Measurements from ENCODE around the gene CCR5AS.
"Not testable (repeated sequence)": the region's sequence is repeated elsewhere in the genome, so short reads cannot be mapped to it uniquely, and the experiment has no call there.

The CCR5AS gene

DNA sequence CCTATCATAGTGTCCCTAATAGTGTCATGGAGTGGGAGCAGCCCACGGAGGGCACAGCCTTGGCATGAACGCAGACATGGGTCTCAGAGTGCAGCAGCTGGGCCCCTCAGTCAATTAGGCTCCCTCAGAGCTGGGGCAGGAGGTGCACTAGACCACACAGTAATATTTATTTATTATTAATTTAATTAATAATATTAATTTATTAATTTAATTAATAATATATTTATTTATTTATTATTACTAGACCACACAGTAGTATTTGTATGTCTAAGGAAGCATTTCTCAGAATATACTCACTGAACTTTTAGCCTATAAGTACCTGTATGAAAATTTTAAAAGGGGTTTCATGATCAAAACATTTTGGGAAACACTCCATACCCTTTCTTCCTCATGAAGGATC lies 5.3 kb downstream of the CCR5AS start:
- DNase-seq: no peak

DNA sequence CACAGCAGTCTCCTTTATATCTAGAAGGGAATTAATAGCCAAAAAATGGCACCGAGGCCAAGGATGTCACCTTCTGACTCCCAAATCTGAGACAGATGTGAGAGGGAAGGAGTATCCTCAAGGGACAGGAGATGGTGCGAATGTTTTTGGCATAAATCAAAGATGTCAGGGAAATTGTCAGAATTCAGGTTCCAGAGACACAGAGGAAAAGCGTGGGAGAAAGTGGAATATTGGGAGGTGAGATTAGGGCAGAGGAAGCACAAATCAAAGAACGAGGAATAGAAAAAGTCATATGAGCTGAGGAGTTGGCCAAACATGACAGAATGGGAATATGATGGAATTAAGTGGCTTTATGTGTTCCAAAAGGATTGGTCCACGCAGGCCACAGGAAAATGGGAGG lies 6.0 kb downstream of the CCR5AS start:
- no peak for DNase-seq

DNA sequence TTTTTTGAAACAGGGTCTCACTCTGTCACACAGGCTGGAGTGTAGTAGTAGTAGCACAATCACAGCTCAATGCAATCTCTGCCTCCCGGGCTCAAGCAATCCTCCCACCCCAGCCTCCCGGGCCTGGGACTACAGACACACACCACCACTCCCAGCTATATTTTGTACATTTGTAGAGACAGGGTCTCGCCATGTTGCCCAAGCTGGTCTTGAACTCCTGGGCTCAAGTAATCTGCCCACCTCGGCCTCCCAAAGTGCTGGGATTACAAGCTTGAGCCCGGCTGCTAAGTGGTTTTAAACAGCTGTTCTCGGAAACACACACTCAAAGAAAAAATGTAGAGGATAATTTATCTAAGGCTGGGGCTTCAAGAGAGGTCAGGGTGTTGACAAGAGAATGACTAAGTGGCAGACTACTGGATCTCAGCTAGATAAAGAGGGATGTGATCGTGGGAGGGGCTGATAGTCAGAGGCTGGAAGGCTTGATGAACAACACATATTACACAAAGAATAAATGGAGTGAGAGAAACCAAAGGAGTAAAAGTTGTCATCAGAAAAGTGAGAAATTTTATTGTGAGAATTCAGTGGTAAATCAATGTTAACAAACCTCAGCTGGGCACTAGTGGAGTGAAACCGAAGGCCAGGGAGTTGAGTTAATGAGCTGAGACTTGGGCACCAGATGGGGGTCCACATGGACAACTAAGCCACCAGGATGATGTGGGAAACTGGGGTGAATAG lies 6.7 kb downstream of the CCR5AS start:
- no peak for DNase-seq

DNA sequence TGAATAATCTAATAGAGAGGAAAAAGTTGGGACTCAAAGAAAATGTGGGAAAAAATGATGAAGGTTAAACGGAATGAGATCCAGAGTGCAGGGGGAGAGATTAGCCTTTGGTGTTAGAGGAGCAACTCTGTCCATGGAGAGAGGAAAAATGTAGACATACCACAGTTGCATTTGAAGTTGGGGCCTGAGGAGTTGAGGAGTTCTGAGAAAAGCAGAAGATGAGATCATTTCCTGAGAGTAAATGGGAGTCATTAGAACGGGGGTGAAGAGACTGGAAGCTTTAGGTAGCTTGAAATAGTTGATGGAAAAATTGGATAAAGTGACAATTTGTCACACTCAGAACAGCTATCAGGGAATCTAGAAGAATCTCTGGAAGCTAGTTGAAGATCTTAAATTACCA lies 7.3 kb downstream of the CCR5AS start:
- no peak for DNase-seq

DNA sequence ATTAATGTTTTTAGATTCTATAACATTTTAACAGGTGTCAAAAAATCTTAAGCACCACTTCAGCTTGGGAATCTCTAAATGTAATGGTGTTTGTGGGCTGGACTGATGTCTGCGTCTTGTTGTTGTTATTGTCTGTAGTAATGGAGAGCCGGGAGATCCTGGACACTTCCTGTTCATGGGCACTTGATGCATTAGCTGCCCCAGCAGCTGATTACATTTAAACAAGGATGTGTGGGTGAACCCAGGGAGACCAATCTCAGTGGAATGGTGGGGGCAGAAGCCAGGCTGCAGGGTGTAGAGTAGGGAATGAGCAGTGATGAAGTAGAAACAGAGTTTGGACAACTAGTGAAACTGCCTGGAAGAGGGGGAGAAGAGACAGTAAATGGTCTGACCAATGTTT lies 7.8 kb downstream of the CCR5AS start:
- DNase-seq: no peak

DNA sequence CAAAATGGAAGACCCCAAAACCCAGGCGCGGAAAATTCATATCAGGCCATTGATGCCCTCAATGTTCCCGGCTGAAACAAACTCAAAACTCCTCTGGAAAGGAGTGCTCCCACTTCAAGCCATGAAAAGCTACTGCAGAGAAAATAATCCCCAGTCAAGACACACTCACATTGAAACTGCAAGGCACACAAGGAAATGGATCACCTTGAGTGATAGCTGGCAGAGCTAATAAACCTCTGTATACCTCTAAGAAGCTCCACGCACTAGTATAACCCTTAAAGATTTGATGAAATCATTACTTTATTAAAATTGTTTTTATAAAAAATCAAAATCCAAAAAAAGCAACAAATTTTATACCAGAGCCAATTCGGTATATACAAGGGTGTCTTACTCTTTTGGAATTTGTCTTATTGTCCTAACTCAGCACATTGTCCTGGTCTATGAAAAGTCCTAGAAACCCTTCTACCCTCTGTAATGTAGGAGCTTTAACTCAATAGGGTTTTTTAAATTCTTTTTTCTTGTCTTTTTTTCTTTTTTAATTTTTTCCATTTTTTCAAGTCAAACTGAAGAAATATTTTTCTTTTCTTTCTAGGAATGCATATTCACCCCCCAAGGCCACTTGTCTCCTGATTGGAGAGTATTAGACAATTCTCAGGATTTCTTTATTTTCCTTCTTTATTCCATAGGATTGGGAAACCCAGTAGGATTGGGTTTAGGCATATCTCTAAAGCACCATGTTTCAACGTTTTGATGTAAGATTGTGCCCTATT lies 8.5 kb downstream of the CCR5AS start:
- no peak for DNase-seq

DNA sequence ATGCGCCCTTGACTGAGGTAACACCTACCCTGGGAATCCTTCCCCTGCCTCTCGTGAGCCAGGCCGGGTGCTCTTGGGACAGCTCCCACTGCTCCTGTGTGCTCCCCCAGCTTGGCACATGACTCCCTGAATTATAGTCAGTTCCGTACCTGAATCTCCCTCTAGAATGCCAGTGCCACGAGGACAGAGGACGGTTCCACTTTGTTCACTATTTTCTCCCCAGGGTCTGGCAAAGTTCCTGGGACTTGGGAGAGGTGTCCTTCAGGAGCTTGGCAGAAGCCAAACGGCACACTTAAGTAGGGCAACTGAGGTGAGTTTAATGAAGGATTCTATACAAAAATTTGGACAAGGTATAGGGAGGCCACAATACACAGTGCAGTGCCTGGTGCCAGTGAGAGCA lies 9.8 kb downstream of the CCR5AS start:
- no peak for DNase-seq

DNA sequence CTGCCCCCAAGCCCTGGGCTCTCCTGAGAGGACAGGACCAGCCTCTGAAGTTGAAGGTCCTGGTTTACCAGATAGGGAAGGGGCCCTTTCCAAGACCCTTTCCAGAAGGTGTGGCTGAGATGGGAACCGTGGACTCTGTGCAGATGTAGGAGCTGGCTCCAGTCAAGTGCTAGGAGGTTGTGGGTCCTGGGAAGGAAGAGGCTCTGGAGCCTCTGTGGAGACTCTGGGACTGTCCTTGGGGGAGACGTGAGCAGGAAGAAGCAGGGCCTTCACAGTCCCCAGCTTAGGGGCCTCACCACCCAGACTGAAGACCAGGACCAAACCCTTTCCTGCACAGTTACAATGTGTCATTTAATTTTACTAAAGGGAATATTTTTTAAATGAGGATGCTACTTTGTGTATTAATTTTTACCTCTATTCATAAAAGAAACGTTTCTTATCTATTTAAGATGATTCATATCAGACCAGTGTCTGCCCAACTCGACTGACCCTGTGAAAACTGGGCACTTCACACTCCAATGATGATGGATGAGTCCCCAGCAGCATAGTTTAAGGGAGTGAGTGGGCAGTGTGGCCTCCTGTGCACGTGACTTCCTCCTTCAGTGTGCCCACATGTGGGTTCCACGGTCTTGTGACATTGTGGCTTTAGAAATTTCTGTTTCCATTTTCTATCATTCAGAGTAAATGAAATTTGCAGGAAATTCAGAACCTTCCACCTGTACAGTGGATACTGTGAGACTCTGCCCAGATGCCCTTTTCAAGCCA lies 10.9 kb downstream of the CCR5AS start:
- DNase-seq: no peak

DNA sequence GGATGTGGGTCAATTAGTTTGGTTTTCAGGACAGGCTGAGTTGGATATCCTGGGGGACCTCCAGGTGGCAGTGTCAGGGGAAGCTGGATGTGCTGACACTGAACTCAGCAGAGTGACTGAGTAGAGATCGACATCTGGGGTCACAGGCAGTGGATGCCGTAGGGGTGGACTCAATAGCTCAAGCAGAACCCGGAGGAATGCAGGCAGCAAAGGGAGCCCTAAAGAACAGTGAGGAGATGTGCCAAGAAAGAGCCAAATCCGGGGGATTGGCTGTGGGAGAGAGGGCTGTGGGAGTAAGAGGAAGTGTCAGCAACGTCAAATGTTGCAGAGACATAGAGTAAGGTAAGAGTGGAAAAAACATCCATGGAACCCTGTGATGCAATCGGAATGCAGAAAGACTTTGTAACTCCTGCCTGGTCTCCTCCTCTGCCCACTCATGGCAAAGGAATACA lies 11.6 kb downstream of the CCR5AS start:
- DNase-seq: no peak

DNA sequence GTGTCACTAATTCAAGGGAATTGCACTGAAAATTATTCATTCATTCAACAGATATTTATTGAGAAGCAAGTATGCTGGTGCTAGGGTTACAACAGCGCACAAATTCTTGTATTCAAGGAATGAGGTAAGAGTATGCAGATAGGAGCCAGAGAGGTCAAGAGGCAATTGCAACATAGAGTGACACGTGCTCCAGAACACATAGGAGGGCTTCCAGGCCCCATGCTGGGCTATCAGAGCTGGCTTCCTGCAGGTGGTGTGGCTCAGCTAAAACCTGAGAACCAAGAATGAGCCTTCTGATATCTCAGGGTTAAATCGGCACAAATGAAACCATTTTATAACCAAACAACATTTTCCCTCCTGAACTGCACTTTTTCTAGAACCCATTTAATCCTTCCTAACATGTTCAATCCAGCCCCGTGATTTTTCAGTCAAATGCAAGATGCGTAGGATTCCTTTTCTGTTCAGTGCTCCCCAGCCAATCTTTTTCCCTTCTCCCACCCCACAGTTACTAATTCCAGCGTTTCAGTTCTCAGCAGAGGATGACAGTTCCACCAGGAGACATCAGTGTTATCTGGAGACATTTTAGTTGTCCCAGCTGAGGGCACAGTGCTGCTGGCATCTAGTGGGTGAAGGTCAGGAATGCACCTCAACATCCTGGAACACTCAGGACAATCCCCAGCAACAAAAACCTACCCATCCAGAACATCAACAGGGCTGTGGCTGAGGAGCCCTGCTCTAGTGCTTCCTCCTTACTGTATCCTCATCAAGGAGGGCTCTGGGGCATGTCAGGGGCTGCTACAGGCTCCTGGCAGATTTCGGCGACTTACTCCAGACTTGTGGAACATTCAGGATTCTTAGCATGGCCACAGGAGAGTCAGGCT lies 13.1 kb downstream of the CCR5AS start:
- DNase-seq: no peak

DNA sequence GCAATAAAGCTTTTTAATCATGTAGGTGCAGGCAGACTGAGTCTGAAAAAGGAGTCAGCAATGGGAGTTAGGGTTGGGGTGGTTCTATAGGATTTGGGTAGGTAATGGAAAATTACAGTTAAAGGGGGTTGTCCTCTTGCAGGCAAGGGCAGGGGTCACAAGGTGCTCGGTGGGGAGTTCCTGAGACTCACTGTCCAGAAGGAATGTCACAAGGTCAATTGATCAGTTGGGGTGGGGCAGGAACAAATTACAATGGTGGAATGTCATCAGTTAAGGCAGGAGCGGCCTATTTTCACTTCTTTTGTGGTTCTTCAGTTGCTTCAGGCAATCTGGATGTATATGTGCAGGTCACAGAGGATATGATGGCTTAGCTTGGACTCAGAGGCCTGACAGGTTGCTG lies 13.9 kb downstream of the CCR5AS start:
- no peak for DNase-seq

DNA sequence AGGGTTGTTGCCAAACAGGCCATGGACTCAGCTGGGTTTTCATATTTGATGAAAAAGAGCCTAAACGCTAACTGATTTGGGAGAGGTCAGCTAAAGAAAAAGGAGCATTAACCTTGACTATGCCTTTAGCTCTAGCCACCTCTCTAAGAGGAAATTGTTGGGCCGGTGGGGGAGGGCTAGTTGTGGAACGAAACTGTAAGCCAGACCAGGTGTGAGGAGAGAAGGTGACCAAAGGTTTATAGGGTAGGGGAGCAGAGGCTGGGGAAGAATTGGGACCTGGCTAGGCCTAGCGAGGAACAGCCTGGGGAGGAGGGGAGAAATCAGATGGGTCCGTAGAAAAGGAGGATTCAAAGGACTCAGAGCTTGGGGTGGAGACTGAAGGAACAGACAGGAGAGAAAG lies 15.3 kb downstream of the CCR5AS start:
- not testable (repeated sequence) for DNase-seq

DNA sequence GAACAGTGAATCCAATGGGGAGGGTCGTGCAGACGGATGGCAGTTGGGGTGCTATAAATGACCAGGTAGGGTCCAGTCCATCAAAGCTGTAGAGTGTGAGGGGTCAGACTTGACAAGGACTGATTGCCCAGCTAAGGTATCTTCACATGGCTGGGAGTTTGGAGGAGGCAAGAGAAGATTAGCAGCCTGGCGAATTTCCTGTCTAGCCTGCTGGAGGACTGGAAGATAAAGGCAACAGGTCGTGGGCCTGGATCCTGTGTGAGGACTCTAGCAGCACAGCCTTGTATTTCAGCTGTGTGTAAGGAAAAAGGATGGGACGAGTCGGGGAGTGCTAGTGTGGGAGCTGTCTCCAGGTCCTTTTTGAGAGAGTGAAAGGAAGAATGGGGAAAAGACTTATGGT lies 17.6 kb downstream of the CCR5AS start:
- DNase-seq: no peak

DNA sequence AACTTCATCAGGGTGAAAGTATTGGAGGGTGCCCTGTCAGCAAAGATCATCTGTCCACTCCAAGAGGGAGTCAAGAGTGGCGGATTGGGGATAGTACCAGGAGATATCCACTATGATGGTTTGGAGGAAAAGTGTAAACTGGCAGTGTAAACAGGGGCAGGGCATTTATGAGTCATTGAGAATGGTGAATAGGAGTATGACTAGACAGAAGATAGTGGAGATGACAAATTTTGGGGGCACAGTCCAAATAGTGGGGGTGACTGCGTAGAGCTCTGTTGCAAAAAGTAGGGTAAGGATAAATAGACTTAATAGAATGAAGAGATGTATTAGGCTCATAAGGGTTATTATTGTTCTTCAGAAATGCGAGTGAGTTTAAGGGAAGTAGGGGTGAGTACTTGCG lies 18.0 kb downstream of the CCR5AS start:
- DNase-seq: not testable (repeated sequence)

DNA sequence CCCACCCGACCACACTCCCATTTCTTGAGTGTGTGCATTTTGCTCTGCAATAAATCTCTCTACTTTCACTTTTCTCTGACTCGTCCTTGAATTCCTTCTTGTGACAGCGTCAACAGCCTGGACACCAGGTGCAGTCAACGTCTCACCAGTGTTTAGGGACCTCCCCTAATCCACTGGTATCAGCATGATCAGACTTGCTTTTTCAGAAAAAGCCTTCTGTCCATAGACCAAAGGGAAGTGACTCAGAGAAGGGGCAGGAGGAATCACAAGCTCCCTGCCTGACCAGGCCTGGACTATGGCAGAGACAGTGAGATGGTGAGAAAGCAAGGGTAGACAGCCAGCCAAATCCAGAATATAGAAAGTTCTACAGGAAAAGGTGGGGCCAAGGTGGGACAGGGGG lies 20.7 kb downstream of the CCR5AS start:
- no peak for DNase-seq

DNA sequence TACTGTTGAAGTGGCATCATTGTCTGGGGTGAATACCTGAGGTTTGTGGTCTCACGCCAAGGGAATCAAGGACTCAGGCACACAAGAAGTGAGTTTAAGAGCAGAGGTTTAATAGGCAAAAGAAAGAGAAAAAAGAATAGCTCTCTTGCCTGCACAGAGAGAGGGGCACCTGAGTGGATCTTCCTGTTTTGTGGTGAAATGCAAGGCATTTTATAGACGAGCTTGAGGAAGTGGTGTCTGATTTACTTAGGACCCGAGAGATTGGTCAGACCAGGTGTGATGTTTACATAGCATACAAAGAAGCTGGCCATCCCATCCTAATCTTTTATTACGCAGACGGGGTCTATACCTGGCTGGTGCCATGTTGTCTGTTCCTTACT lies 22.9 kb downstream of the CCR5AS start:
- no peak for DNase-seq

DNA sequence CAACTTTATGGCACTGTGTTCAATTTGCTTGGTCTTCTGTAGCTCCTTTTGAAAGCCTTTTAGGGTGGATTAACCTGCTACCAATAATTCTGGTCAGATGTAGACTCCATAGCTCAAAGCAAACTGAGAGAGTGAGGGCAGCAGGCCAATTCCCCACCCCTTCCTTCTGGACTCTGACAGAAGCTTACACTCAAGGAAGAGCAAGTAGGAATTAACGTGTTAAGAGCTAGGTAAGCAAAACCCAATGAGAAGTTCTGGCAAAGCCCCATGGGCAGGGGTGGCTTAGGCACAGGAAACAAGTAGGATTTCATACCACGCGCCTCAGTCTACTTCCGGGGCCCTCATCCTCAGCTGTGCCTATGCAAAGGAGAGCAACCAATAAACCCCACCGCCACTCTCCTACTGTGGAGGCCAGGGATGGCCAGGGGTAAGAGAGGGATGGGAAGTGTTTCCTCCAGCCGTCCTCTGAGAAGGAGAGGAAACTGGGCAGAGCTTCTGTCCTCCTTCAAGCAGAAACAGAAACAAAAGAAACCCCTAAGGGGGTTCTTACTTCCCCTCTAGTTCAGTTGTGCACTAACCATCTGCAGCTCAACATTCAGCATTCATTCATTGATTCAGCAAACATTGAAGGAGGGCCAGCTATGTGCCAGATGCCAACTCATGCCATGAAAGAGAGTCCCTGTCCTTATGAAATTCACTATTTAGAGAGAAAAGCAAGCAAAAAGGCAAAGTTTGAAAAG lies 23.5 kb downstream of the CCR5AS start:
- DNase-seq: no peak

DNA sequence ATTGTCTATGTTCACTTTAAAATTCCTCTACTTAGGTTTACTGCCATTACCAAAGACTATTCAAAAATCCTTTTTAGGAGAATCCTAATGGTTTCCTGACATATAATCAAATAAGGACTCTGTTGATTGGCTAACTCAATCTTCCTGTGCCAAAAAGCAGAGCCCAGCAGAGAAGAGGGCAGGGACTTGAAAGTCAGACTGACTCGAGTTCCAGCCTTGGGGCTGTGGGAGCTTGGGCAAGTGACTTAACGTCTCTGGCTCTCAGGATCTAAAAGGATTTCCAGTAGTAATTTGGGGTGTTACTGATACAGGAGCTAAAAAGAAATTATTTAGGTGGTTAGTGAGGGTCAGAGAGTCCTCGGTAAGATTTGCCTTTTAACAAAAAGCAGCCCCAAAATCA lies 25.2 kb downstream of the CCR5AS start:
- no peak for DNase-seq

DNA sequence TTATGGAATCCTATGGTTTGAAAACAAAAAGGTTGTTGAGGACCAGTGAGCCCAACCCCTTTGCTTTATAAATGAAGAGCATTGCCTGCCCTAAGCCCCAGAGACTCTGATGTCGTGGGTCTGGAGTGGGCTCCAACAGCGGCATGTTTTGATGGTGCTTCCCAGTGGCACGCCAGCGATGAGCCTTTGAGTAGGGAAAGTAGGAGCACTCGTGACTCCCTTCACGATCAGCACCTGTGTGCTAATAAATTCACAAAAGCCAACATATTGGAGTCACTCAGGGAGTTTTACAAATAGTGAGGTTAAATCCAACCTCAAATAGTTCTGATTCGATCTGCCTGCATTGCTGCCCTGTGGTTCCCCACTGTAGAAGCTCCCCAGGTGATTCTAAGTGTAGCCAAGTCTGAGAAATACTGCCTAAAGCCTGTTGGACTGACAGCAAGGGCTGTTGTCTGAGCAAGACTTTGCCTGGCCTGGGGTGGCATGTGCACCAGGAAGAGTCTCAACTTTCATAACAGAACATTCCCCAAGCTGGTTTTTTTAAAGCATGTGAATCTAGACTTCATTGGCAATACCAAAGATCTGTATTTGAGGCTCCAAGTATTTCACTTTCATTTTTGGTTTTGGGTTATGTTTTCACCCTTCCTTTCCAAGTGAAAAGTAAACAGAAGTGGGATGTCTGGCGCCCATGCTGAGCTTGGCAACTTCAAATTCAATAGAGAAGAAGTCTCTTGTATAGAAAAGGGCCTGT lies 26.2 kb downstream of the CCR5AS start:
- no peak for DNase-seq

DNA sequence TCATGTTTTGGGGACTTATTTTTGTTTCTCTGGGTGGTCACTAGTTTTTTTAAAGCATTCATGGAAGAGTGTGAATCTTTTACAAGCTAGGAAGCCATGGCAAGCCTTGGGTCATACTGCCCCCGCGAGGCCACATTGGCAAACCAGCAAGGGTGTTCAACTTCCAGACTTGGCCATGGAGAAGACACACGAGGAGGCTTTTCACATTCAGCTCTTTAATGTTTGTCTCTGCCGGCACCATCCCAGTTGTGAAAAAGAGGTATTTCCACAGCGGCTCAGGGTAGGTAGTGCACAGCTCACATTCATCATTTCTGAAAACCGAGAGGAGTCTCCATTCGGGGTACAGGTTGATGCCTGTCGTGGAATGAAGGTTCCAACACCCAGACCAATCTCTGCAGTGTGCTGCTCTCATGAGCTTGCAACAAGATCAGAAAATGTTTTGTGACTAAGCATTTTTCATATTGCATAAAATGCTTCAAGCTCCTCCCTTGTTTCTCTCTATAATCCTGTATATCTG lies 28.4 kb downstream of the CCR5AS start:
- DNase-seq: peak; percentile 72 to 79

DNA sequence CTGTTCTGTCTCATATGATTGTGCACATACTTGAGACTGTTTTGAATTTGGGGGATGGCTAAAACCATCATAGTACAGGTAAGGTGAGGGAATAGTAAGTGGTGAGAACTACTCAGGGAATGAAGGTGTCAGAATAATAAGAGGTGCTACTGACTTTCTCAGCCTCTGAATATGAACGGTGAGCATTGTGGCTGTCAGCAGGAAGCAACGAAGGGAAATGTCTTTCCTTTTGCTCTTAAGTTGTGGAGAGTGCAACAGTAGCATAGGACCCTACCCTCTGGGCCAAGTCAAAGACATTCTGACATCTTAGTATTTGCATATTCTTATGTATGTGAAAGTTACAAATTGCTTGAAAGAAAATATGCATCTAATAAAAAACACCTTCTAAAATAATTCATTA lies 31.1 kb downstream of the CCR5AS start:
- no peak for DNase-seq
